Upper lobe of right lung (tissue), 1 donor: ENCODE data around the gene CFAP46. TPM values are rescaled to one million over a fixed set of nuclear protein-coding genes. Genes with fewer than 3 reads are reported as not detected.
A peak's percentile ranks its signal among the peaks of the same experiment; 100 is the strongest.

ENCODE experiments used
- ATAC-seq: fragments of 200-7000 bp; cut with Tn5 transposase; one replicate; pipeline ENCODE4 v1.9.1; 2020; ENCODE audit warnings: mild to moderate bottlenecking, moderate library complexity
- DNase-seq: peaks from one replicate; pipeline ENCODE4 v3.0.0-alpha.2; 2020
- H3K27ac ChIP-seq: fragments of 200-600 bp; one replicate; pipeline ENCODE4 v1.8.0; 2022
- H3K27me3 ChIP-seq: fragments of 200-600 bp; one replicate; pipeline ENCODE4 v1.8.0; 2022; ENCODE audit warnings: mild to moderate bottlenecking
- H3K36me3 ChIP-seq: fragments of 200-600 bp; one replicate; pipeline ENCODE4 v1.8.0; 2022
- H3K4me1 ChIP-seq: fragments of 200-600 bp; one replicate; pipeline ENCODE4 v1.8.0; 2022
- H3K4me3 ChIP-seq: fragments of 200-600 bp; one replicate; pipeline ENCODE4 v1.8.0; 2022; ENCODE audit warnings: mild to moderate bottlenecking
- H3K9me3 ChIP-seq: fragments of 200-600 bp; one replicate; pipeline ENCODE4 v1.8.0; 2022
- intact Hi-C: fragments of 100-400 bp; cut with DNase I; formaldehyde crosslinking; loops from one replicate; pipeline ENCODE4 v1.11.0; 2022
- total RNA-seq: library from RNA; stranded (reverse); fragmentation: NEBNext Ultra II Directional; extraction: Animal tissue kit (Norgen Biotek cat#: 25700); gene quantifications from one replicate; pipeline ENCODE4 v1.2.1, GENCODE V29; 2021
- TF ChIP-seq, protein P1 (sequence below): fragments of 200-600 bp; IDR thresholded peaks from one replicate; pipeline ENCODE4 v1.8.0; 2022; ENCODE audit warnings: antibody characterized with exemption
- donor health status: DM: no; HTN: yes; CAD: no; lungs with severe emphysema.

CFAP46 gene
- total RNA-seq, 1 donor from 2014 or later = 0.52 TPM

GRCh38 chr10:132865171-132865631, 77.2 kb downstream of the CFAP46 start:
- intact Hi-C loops = no loop called here
- H3K27ac ChIP-seq = no peak overlapping the region
- TF ChIP-seq, protein P1, sequence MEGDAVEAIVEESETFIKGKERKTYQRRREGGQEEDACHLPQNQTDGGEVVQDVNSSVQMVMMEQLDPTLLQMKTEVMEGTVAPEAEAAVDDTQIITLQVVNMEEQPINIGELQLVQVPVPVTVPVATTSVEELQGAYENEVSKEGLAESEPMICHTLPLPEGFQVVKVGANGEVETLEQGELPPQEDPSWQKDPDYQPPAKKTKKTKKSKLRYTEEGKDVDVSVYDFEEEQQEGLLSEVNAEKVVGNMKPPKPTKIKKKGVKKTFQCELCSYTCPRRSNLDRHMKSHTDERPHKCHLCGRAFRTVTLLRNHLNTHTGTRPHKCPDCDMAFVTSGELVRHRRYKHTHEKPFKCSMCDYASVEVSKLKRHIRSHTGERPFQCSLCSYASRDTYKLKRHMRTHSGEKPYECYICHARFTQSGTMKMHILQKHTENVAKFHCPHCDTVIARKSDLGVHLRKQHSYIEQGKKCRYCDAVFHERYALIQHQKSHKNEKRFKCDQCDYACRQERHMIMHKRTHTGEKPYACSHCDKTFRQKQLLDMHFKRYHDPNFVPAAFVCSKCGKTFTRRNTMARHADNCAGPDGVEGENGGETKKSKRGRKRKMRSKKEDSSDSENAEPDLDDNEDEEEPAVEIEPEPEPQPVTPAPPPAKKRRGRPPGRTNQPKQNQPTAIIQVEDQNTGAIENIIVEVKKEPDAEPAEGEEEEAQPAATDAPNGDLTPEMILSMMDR = no peak
- no peaks in the 10 kb centered on the region for H3K36me3 ChIP-seq
- H3K9me3 ChIP-seq = no peaks in the 10 kb centered on the region
- H3K4me1 ChIP-seq = no peaks in the 10 kb centered on the region
- ATAC-seq = no peak
- H3K4me3 ChIP-seq = no peak overlapping the region
- H3K27me3 ChIP-seq = peaks cover 39% of the 10 kb centered on the region
- DNase-seq = peak; percentile 61

- intact Hi-C loops = no loop called here
- Histone ChIP-seq H3K4me3 (no peak overlapping the region), H3K9me3 (no peaks in the 10 kb centered on the region), H3K27me3 (peaks cover 37% of the 10 kb centered on the region), H3K36me3 (no peaks in the 10 kb centered on the region), H3K4me1 (no peaks in the 10 kb centered on the region), H3K27ac (no peak overlapping the region)
- ATAC-seq = peak; percentile 6
- TF ChIP-seq, protein P1 = no peak
- peak; percentile 56 for DNase-seq
Observed at GRCh38 chr10:132862485-132863420, 79.6 kb downstream of the CFAP46 start.

- peaks cover 37% of the 10 kb centered on the region for H3K27me3 ChIP-seq
- ATAC-seq = no peak
Observed at GRCh38 chr10:132861884-132862461, 80.4 kb downstream of the CFAP46 start.

GRCh38 chr10:132861116-132861691, 81.2 kb downstream of the CFAP46 start:
- ATAC-seq (no peak), DNase-seq (peak; percentile 54)
- intact Hi-C loops = no loop called here
- H3K4me3 ChIP-seq = no peak overlapping the region
- TF ChIP-seq, protein P1 = no peak
- peaks cover 37% of the 10 kb centered on the region for H3K27me3 ChIP-seq
- H3K9me3 ChIP-seq = no peaks in the 10 kb centered on the region
- no peaks in the 10 kb centered on the region for H3K4me1 ChIP-seq
- H3K36me3 ChIP-seq = no peaks in the 10 kb centered on the region
- no peak overlapping the region for H3K27ac ChIP-seq

More at GRCh38 chr10:132861884-132862461, 80.4 kb downstream of the CFAP46 start:
- DNase-seq = peak; percentile 51
- H3K36me3 ChIP-seq = no peaks in the 10 kb centered on the region
- TF ChIP-seq, protein P1 = no peak
- H3K4me3 ChIP-seq = no peak overlapping the region
- no peaks in the 10 kb centered on the region for H3K4me1 ChIP-seq
- intact Hi-C loops = no loop called here
- no peak overlapping the region for H3K27ac ChIP-seq
- H3K9me3 ChIP-seq = no peaks in the 10 kb centered on the region

DNA sequence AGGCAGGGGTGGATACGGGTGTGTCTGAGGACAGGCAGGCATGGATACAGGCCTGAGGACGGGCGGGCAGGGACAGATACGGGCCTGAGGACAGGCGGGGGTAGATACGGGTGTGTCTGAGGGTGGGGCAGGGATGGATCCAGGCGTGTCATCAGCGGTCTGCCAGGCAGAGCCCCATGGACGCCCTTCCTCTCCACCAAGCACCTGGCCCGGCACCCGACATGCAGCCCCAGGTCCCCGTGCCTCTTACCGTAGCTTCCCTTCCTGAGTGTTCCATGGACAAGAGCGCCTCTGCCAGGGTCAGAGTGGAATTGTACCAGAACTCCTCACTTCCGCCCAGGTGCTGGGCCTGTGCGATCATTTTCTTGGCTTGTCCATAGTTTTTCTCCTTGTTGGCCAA, 81.8 kb downstream of the CFAP46 start:
- Histone ChIP-seq H3K27ac (no peak overlapping the region), H3K36me3 (no peaks in the 10 kb centered on the region), H3K9me3 (no peaks in the 10 kb centered on the region), H3K4me3 (no peak overlapping the region), H3K27me3 (peaks cover 37% of the 10 kb centered on the region), H3K4me1 (no peaks in the 10 kb centered on the region)
- TF ChIP-seq, protein P1 = no peak
- intact Hi-C loops = no loop called here
- DNase-seq = peak; percentile 45
- ATAC-seq = no peak
